Measurements from ENCODE around the gene FOXC1. TPM values are rescaled to one million over a fixed set of nuclear protein-coding genes. Genes with fewer than 3 reads are reported as not detected.

FOXC1 gene
- total RNA-seq, 1 experiment from 2014 or later: 40.7 TPM

- ChIA-PET POLR2A (no interaction called here), RAD21 (ENCODE audit: low non-redundant PET in 1 of 2, low total read pairs in 2 of 2, uncharacterized antibody in 2 of 2, unreplicated experiment in 2 of 2) (no interaction called here), CTCF (interaction anchor here (1.4 to 1.8 kb wide), 3 partner anchors 79 to 747 kb away, joined by 5 to 10 read pairs (median 5); no protein-coding TSS in a partner anchor)
- Histone ChIP-seq H3K36me3 (ENCODE audit: control insufficient read depth in 1 of 2, insufficient read depth in 2 of 2, low read length in 2 of 2) (peaks cover 0 to under 1% of the 10 kb centered on the region in 2 experiments; a peak in 1 of 4 replicates), H3K9ac (ENCODE audit: low read length) (no peak overlapping the region), H3K4me2 (ENCODE audit: low read length) (no peak overlapping the region), H3K4me1 (ENCODE audit: control insufficient read depth in 1 of 2, insufficient read depth in 2 of 2, low read length in 2 of 2) (peaks cover 0 to 16% of the 10 kb centered on the region in 2 experiments; a peak in 3 of 4 replicates), H3K27ac (ENCODE audit: low read depth, low read length) (no peak overlapping the region), H4K20me1 (ENCODE audit: insufficient read depth) (no peaks in the 10 kb centered on the region), H2AFZ (ENCODE audit: low read depth, low read length, poor library complexity, severe bottlenecking) (no peak overlapping the region), H3K4me3 (replicated peaks in 1 of 2; ENCODE audit: low read depth in 1 of 2, low read length in 2 of 2) (no peak overlapping the region), H3K9me3 (ENCODE audit: control insufficient read depth in 1 of 2, insufficient read depth in 1 of 2, low read depth in 1 of 2, low read length in 2 of 2) (no peaks in the 10 kb centered on the region), H3K27me3 (ENCODE audit: insufficient read depth, low read length) (no peaks in the 10 kb centered on the region), H3K79me2 (ENCODE audit: insufficient read depth, low read length) (peaks cover 14% of the 10 kb centered on the region), H3K9me2 (ENCODE audit: insufficient read depth) (no peaks in the 10 kb centered on the region)
- BruUV-seq (replicated peaks): no TSS peak
- intact Hi-C loops (cut with micrococcal nuclease): loop anchor here (5.0 kb wide), 2 partner anchors 80 to 430 kb away; no protein-coding TSS in a partner anchor
- DNase-seq (ENCODE audit: low read depth, low spot score) (no peak), ATAC-seq (no peak)
- TF ChIP-seq EZH2phosphoT487 (IDR thresholded peaks at IDR 0.05; ENCODE audit: borderline replicate concordance): no peak
- TF ChIP-seq ZBTB33 (IDR thresholded peaks at IDR 0.05; ENCODE audit: extremely low read depth, insufficient replicate concordance, low read length): no peak
- no peak for TF ChIP-seq ZNF274 (IDR thresholded peaks at IDR 0.05; ENCODE audit: low read depth, low read length)
Measured at GRCh38 chr6:1606780-1607515, 2.8 kb upstream of the FOXC1 start.

Measured in HCT116 (cell line).